CD4-positive, alpha-beta T cell treated with Interleukin-21 for 1 hour (primary cell): ENCODE measurements around the gene SURF4.

ENCODE experiments used
- DNase-seq: peaks from one replicate; pipeline ENCODE4 v3.0.0-alpha.2; 2020

Gene SURF4

DNA sequence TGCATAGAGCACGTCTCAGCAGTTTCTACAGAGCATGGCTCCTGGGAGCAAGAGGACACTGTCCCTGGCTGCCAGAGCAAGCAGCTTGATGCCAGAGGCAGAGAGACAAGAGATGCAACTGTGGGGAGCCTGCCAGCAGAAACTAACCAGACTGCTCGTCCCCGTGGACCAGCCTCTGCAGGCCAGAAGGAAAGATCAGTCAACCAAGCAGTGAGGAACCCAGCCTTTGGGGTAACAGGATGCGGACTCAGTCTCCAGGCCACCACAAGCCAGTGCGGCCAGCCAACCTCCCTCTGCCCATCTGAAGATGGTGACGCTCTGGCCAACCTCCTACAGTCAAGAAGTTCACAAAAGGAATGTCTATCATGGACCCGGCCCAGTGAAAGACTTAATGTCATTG is 3.7 kb downstream of the SURF4 start:
- no peak for DNase-seq

DNA sequence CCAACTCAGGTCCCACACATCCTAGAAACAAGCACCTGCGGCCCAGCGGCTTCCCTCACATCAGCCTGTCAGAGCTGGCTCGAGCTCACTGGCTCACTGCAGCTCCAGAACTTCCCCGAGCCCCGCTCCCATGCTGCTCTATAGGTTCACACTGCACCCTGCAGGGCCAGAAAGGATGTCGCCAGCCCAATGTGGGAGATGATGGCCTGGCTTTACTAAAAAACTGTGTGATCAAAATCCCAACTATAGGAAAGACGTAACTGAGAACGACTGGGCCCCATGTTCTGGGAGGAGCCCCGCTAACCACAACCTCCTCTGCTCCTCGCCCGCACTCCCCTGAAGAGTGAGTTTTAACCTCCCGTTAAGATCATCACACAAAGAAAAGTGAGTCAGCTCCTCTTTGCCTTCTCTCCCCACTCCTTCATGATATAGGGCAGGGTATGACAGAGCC is 4.6 kb downstream of the SURF4 start:
- peak; percentile 76 for DNase-seq

DNA sequence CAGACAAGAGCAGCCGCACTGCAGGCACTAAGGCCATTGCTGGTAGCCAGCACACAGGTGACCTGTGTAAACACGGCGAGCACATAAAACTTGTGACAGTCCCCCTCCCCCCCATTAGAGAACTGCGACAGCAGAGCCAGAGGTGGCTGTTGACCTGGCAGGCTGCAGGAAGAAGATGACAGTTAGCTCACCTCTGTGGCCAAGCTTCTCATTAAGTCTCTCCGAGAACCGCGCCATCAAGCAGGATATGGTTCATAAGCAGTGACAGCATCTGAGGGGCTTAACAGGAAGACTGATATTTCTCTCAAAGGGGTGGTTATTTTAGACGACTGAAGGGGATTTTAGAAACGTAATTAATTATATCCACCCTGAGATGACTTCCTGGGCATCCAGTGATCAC is 5.2 kb downstream of the SURF4 start:
- peak; percentile 76 for DNase-seq

DNA sequence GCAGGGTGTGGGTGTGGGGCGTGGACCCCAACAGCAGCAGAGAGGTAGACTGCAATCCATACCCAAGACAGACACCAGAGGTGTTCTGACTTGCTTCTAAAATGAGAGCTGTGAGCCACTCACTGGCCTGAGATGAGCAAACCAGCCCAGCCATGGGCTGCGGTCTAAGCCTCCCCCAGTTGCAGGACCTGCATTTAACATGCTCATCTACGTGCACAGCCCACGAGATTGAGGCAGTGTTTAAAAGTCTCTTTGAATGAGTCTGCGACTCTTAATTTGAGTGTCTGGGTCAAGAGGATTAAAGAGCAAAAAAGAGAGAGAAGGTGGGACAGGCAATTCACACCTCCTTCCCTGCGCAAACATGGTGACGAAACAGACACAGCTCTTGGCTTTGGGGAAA is 5.9 kb downstream of the SURF4 start:
- no peak for DNase-seq

DNA sequence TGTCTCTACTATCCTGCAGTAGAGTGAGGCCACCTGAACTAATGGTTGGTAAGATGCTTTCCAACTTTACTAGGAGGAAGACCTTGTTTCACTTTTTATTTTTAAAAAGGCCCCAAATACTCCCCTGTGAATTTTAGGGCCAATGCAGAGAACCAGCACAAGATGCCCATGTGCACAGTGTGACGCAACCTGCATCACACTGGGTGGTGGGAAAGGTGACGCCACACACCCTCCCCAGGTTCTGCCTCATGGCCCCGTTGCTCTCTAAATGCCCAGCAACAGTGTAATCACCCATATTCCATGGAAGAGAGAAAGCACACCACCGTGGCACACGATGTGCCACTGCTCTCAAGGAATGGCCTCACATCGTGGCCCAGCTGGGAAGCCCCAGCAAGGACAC is 6.4 kb downstream of the SURF4 start:
- no peak for DNase-seq

DNA sequence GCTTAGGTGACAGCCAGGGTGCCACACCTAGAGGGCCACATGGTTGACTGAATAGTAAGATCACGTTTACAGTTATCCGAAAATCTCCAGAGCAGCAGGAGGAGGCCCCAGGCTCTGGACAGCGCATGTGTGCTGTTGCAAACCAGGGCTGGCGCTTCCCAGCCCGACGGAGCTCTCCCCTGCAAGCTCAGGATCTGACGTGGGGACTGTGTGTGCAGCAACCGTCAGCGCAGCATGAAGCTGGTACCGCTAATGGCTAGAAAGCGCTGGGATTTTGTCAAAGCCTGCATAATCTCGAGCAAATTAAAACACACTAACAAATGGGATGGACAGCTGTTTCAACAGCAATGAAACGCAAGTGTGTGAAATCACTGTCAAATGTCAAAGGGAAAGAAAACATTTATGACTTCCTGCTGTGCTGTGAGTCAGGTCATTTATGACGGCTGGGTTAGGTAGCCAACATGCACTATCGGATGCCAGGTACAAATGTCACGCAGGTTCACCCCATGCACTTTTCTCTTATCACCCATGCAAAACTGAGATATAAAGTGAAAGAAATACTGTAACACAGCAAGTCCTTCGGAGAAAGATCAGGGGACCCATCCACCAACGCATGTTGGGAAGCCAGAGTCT is 7.5 kb downstream of the SURF4 start:
- DNase-seq, result no peak

DNA sequence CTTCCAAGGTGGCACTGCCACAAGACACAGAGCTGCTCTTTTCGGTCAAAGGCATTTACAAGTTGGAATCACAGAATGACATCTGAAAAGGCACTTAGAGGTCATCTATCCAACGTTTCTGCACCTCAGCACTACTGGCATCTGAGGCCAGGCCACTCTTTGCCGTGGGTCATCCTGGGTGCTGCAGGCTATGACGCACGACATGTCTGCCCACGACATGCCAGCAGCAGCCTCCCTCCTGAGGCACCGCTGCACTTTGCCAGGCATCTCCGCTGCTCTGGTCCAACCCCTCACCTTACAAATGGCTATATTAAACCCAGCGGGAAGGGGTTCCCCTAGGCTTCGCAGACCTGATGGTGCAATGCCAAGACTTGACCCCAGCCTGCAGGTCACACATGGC is 8.1 kb downstream of the SURF4 start:
- DNase-seq, result no peak

DNA sequence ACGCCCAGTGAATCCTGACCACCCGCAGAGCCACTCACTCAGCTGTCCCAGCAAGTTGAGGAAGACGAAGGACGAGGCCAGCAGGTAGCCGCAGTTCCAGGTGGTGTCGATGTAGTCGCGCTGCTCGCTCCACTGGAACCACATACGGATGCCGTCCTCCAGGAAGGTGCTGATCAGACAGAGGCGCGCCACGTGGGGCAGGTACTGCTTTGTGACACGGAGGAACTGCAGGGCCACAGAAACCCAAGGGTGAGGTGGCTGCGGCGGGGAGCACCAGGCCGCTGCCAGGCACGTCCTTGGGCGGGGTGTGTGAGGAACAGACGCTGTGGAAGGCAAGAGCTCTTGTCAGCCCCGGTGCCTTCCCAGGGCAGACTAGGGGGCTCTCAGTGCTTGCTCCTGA is 8.6 kb downstream of the SURF4 start:
- DNase-seq, result no peak

DNA sequence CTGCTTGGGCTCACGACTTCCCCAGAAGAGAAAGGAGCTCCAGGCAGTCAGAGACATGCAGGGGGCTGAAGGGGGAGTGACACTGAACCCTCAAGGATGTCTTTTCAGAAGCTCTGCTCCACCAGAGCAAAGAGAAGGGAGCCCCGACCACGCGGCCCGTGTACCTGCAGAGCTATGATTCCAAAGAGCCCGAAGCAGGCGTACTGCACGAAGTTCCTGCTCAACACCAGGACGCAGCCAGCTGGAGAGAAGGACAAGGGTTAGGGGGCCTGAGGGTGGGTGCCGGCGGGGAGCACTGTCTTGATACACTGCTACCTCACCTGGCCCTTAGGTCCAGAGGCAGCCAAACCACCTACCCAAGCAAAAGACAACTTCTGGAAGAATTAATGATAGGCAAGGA is 9.4 kb downstream of the SURF4 start:
- DNase-seq, result no peak

DNA sequence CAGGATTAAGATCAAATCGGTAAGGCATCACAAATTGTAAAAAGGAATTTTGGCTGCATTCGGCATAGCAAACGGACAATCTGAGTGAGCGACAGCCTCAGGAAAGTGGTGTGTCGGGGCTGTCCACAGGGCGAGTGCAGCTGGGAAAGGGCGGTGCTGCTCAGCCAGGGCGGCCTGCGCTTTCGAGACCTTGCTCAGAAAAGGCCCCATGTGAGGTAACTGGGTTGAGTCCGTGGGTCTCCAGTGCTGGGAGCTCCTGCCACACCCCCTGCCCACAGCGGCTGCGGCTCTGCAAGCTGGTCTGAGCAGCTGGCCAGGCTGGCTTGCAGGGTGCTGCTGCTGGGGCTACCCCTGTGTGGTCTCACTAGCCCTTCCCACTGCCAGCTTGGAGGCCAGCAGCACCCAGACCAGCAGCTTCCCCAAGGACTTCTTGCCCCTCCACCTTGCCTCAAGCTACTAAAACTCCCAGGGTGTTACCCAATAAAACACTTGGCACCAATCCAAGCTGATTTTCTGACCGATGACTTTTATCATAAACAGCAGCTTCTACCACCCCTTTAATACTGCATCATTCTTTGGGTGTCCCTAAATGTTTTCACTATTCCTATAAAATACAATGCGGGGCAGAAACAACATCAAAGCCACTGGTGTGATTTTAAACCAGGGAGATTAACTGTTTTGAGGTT is 13.4 kb downstream of the SURF4 start:
- DNase-seq, result no peak

DNA sequence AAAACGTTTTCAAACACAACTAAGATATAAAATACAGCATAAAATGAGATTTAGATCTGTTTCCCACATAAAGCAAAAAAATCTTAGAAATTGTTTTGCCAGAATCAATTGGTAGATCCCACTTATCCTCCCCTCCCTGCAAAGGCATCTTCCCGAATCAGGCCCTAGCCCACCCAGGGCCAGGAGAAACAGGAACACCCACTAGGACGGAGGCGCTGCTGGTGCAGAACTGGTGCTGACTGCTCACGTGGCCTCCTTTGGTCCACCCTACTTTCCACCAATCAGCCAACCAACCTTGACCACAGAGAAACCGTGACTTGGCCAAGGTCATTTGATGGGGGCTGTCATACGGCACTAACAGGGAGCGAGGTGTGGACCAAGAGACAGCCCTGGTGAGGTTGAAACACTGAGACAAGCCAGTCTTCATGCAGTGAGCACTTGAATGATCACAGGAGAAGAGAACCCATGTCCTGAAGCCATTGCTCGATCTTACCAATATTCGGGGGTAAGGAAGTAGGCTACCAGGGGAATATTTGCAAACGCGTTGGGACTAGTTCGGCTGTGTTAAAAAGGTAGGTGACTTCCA is 14.3 kb downstream of the SURF4 start:
- DNase-seq, result no peak

DNA sequence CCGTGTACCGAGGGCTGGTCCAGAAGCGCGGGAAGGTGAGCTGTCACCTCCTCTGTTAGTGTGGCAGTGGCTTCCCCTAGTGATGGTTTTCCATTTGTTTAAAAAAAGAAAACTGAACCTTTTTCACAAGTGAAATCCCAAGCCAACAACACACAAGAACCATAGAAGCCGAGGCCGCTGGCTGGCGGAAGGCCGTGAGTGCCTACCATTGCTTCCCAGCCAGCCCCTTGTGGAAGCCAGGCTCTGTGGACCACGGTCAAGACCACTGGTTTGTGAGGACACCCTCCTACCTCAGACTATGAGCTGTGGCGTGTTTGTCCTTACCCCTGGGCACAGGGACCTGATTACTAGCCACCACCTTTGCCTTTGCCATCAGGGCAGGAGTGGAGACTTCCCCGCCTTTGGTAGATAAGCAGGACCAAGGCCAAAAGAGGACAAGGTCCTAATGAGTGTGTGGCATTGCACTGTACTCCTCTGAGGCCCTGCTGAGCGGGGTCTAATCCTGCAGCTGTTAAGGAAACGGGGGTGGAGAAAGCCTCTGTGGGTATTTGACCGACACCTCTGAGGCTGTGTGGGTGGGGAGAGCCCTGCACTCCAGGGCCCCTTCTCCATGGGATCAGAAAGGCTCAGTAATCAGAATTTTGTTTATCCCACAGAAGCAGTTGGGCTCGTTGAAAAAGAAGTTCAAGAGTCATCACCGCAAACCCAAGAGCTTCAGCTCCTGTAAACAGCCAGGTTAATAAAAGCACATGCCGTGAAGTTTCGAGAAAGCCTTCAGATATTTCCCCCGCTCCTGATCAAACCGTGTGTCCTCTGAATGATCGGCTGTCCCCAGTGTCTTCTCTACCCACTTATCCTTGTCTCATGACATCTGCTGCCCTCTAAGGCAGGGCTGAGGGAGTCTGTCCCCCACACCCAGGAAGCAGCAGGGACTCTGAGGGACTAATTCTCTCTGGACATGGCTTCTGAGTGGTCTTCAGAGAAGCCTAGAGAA is 15.2 kb downstream of the SURF4 start:
- DNase-seq, result no peak

DNA sequence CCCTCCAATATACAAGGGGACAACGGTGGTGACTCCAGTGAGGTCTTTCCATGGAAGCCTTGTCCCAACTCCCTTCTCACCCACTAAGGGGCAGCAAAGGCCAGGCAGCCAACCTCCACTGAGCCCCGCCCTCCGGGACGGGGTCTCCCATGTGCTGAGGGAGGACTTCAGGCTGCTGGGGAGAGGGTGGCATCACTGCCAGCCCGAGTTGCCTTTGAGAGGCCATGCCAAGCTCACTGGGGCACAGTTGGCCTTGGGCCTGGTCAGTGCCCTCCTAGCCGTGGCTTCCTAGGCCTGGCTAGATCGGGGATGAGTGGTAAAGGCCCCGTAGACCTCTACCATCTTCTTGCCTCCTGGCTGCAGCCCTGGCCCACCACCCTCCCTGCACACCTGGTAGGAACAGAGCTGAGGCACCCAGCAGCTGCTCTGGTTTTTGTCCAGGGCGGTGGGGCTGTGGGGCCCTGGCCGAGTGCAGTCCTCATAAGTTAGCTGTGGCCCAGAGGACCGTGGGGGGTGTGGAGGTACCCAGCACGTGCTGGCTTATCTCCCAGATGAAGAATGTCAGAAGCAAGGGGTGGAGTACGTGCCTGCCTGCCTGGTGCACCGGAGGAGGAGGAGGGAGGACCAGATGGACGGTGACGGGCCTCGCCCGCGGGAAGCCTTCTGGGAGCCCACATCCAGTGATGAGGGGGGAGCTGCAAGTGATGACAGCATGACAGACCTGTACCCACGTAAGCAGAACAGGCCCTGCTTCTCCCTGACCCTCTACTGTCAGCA is 16.3 kb downstream of the SURF4 start:
- DNase-seq, result no peak

DNA sequence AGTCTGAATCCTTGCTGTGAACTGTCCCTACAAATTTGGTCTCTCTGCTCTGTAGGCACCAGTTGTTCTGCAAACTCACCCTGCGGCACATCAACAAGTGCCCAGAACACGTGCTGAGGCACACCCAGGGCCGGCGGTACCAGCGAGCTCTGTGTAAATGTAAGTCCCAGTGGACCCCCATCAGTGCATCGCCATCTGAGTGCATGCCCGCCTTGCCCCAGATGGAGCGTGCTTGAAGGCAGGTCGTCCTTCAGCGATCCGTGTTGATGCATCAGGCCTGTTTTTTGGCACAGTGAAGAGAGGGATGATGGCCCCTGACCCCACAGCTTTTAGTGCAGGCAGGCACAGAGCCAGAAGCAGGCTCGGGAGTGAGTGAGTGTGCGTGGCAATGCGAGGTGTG is 18.2 kb downstream of the SURF4 start:
- no peak for DNase-seq

DNA sequence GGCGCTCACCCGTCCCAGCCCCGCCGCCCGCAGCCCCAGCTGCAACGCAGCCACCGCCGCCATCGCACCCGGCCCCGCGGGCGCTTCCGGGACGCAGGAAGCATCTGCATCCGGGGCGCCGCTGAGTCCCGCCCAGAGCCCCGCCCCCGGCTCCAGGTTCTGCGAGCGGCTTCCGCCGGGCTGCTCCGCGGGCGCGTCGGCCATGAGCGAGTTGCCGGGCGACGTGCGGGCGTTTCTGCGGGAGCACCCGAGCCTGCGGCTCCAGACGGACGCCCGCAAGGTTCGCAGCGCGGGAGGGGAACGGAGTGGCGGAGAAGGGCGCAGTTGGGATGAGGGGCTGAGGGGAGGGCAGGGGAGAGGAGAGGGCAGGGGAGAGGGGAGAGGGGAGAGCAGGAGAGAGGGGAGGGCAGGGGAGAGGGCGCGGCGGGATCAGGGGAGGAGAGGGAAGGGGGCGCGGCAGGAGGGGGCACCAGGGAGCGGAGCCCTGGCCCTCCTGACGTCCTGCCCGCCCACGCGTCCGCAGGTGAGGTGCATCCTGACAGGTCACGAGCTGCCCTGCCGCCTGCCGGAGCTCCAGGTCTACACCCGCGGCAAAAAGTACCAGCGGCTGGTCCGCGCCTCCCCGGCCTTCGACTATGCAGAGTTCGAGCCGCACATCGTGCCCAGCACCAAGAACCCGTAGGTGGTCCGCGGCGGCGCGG is 19.3 kb downstream of the SURF4 start, which contains the start of the genes SURF1 and SURF2:
Gene SURF1 (minus strand): TSS at position 97 of the 701 bp plus-strand sequence. CDS start 34 bp downstream, at position 63.
Gene SURF2 (plus strand): TSS at position 160 of the 701 bp plus-strand sequence. CDS start 43 bp downstream, at position 203.
- peak; percentile 89 for DNase-seq

DNA sequence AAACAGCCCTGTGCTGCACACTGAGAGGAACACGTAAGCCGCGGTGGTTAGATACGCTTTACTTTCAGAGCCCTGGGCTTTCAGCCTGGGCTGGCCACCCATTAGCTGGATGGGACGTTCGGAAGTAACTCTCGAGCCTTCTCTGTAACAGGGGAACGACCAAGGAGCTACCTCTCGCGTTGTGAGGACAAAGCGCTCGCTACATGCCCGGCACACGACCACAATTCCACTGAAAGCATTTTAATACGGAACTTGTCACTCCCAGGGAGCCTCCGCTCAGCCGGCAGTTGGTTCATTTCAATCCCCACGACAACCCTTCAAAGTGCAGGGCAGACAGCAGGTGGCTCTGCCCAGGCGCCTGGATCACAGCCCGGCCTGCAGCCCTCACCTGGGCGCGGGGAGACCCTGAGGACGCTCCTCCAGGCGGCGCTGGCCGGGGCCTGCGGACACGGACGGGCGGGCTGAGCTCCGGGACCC is 19.9 kb downstream of the SURF4 start:
- DNase-seq, result no peak

DNA sequence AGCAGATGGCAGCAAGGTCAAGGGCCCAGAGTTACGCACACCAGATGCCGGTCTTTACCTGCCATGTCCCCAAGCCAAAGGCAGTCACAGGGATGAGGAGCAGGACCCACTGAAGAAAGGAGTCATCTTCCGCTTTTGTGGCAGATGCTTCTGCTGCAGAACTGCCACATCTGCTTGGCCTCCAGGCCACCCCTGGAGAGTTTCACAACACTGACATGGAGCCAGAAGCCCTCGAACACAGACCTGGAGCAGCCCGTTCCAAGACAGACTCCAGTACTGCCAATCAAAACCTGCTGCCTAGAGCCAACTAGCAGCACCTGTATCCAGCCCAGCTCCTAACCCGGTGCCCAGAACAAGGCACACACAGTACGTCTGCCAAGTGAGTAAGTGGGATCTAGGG is 21.1 kb downstream of the SURF4 start:
- no peak for DNase-seq

DNA sequence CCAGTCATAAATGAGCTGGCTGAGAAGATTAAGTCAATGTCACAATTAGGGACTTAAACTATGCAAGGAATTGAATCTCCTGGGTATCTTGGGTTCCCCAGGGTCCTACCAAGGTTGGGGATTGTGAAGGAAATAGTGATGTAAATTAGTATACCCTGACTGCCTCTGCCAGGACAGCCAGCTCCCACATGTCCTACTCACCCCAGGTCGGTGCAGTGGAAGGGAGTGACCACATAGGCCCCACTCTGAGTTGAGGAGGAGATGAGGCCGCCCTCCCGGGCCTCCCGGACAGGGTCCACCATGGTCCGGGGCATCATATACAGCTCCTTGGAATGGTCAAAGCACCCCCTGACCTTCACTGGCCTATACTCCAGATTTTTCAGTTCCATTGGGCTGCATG is 22.3 kb downstream of the SURF4 start:
- DNase-seq, result no peak

DNA sequence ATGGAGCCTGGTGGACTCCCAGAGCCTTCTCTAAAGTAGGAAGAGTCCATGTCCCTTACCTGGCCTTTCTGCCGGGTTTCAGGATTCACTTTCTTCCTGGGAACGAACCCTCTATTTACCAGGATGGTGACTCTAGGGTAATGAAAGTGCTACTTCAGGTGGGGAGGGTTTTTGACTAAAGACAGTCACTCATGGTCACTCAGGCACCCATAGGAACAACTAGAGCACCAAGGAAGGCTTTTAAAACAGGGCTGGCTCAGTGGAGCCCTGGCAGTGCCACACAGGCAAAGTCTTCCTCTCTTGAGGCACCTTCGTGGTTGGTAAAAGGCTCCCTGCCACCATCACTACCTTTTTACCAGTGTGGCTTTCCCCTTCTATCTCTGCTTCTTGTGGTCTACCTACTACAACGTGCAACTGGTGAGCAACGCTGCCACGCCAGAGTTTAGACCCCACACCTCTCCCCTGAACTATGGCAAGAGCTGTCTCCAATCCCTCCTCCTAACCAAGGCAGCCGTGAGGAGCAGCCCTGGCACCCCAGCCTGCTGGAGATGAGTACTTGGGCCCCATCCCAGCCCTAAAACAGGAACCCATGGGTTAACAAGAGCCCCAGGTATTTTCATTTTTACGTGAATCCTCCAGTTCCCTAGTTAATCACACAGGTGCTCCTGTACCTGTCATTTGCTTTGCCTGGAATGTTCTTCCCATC is 23.1 kb downstream of the SURF4 start:
- DNase-seq, result no peak

DNA sequence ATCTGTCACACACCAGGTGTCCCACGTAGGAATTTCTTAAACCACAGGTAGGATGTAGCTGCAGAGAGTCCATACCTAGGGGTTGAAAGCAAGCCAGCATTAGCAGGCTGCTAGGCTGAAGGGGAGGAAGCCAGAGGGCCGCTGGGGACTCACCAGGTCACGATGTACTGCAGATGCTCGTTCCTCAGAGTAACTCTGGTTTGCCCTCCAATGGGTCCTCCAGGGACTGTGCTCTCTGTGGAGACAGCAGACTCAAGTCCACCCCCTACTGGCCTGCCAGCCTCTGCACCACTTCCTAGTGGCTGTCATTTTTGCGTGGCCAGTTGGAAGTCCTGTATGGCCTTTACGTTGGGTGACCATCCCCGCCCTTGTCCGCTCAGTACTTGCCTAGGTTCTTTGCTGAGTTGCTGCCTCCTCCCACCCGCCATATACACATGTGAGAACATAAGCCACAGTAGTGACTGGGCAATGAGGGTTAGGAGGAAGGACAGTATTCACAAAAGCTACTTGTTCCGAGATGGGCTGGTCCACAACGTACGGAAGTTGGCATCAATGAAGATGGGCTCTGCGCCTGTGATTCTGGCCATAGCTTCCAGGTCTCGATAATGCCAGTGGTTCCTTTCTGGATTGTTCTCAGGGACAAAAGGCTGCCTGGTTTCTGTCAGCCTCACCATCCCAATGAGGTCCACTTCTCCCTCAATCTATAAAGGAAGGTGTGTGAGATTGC is 23.8 kb downstream of the SURF4 start:
- peak; percentile 43 for DNase-seq
